ENCODE measurements around the gene PMVK. TPM values are rescaled to one million over a fixed set of nuclear protein-coding genes. Genes with fewer than 3 reads are reported as not detected.
"Not testable (repeated sequence)": the region's sequence is repeated elsewhere in the genome, so short reads cannot be mapped to it uniquely, and the experiment has no call there.

The PMVK gene
- total RNA-seq, 1 donor from 2014 or later, result 20.6 TPM

GRCh38 chr1:154978360-154978759, 41.8 kb upstream of the PMVK start:
- no peak for DNase-seq (ENCODE audit: extremely low spot score in 2 of 2)
- intact Hi-C loops (cut with DNase I), result no loop called here
- no peak overlapping the region for H3K27ac ChIP-seq
- TF ChIP-seq POLR2AphosphoS5 (IDR thresholded peaks at IDR 0.05; ENCODE audit: insufficient read depth in 1 of 2, low read depth in 1 of 2) (no peak), POLR2A (IDR thresholded peaks at IDR 0.05) (no peak)
- TF ChIP-seq, protein P1, sequence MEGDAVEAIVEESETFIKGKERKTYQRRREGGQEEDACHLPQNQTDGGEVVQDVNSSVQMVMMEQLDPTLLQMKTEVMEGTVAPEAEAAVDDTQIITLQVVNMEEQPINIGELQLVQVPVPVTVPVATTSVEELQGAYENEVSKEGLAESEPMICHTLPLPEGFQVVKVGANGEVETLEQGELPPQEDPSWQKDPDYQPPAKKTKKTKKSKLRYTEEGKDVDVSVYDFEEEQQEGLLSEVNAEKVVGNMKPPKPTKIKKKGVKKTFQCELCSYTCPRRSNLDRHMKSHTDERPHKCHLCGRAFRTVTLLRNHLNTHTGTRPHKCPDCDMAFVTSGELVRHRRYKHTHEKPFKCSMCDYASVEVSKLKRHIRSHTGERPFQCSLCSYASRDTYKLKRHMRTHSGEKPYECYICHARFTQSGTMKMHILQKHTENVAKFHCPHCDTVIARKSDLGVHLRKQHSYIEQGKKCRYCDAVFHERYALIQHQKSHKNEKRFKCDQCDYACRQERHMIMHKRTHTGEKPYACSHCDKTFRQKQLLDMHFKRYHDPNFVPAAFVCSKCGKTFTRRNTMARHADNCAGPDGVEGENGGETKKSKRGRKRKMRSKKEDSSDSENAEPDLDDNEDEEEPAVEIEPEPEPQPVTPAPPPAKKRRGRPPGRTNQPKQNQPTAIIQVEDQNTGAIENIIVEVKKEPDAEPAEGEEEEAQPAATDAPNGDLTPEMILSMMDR (IDR thresholded peaks at IDR 0.05), result no peak
- no peaks in the 10 kb centered on the region for H3K27me3 ChIP-seq
- H3K9me3 ChIP-seq, result no peaks in the 10 kb centered on the region
- peaks cover 10% of the 10 kb centered on the region for H3K4me1 ChIP-seq
- no peak overlapping the region for H3K4me3 ChIP-seq
- no peaks in the 10 kb centered on the region for H3K36me3 ChIP-seq

DNA sequence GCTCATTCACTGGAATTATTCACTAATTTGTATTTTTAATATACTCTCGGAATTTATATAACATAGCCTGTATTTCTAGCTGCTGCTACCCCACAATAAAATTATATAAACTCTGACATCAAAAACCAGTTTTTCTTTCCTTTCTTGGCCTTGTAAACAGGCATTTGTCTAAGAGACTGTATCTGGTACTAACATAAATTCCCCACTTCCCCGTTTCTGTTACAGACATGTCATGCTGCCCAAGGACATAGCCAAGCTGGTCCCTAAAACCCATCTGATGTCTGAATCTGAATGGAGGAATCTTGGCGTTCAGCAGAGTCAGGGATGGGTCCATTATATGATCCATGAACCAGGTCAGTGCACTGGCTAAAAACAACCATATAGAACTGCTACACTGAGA, 41.2 kb upstream of the PMVK start:
- peaks cover 16% of the 10 kb centered on the region for H3K4me1 ChIP-seq
- DNase-seq (ENCODE audit: extremely low spot score in 2 of 2); intact Hi-C loops (cut with DNase I); H3K27ac ChIP-seq; H3K36me3 ChIP-seq; H3K4me3 ChIP-seq; H3K27me3 ChIP-seq; H3K9me3 ChIP-seq: not testable (repeated sequence)

DNA sequence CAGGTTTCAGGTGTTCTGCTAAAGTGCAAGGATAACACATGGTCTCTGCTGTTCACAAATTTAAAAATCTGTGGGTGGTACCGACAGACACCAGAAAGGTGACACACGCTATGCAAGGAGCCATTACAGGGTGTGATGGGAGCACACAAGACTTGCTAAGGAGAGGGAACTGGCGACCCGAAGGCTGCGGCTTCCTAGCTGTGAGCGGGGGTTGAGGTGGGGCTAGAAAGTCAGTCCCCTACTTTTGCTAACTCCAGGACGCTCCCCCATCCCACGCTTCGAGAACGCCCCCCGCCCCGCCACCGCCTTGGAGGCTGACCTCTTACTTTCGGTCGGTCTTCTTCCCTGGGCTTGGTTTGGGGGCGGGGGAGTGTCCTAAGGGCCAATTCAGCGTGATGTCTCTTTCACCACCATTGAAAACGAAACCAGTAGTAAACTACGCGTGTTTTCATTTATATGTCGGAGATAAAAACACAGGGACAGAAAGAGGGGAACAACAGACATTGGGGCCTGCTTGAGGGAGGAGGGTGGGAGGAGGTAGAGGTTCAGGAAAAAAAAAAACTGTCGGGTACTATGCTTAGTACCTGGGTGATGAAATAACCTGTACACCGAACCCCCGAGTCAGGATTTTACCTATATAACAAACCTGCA, 39.0 kb upstream of the PMVK start:
- TF ChIP-seq POLR2A (IDR thresholded peaks at IDR 0.05), result no peak
- TF ChIP-seq, protein P1 (IDR thresholded peaks at IDR 0.05), result no peak
- no peak for TF ChIP-seq POLR2AphosphoS5 (IDR thresholded peaks at IDR 0.05; ENCODE audit: insufficient read depth in 1 of 2, low read depth in 1 of 2)
- intact Hi-C loops (cut with DNase I), result no loop called here
- Histone ChIP-seq H3K4me3 (peak overlapping the region; percentile 66 to 72), H3K9me3 (no peaks in the 10 kb centered on the region), H3K27ac (peak overlapping the region; percentile 99), H3K4me1 (peaks cover 29% of the 10 kb centered on the region), H3K36me3 (no peaks in the 10 kb centered on the region), H3K27me3 (no peaks in the 10 kb centered on the region)
- no peak for DNase-seq (ENCODE audit: extremely low spot score in 2 of 2)

GRCh38 chr1:154974808-154975408, 38.4 kb upstream of the PMVK start:
- H3K4me1 ChIP-seq, result peaks cover 35% of the 10 kb centered on the region
- no peaks in the 10 kb centered on the region for H3K9me3 ChIP-seq
- no peak for DNase-seq (ENCODE audit: extremely low spot score in 2 of 2)
- peak overlapping the region; percentile 66 to 72 for H3K4me3 ChIP-seq
- intact Hi-C loops (cut with DNase I), result no loop called here
- no peaks in the 10 kb centered on the region for H3K27me3 ChIP-seq
- peak overlapping the region; percentile 99 for H3K27ac ChIP-seq
- H3K36me3 ChIP-seq, result no peaks in the 10 kb centered on the region
- TF ChIP-seq POLR2AphosphoS5 (IDR thresholded peaks at IDR 0.05; ENCODE audit: insufficient read depth in 1 of 2, low read depth in 1 of 2) (peak; percentile 75 to 87), POLR2A (IDR thresholded peaks at IDR 0.05) (peak in 1 of 2 donors; percentile 74)
- TF ChIP-seq, protein P1 (IDR thresholded peaks at IDR 0.05), result no peak

DNA sequence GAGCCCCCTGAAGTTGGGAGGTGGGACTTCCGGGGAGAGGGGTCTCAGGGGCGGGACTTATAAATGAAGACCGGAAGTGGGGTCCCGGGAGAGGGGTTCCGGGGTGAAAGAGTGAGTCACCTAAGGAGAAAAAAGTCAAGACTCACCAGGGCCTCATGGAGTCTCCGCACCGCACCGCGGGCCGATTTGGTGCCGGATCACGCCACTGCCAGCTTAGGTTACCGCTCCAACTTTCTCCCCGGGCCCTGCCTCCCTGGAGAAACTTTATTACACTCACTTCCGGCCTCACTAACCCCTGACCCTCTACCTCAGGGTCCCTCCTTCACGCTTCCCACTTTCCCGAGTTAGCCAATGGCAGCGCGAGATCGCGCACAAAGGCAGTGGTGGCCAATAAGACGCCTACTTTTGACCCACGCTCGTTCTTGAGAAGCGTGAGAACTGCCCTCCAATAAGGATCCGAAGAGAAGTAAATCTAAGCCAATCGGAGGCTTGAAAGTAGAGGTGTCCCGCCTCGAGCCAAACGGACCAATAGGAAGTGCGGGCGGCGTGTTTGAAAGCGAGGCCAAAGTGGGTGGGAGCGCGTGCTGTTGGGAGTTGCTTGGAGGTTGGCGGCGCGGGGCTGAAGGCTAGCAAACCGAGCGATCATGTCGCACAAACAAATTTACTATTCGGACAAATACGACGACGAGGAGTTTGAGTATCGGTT, 37.7 kb upstream of the PMVK start, which contains the start of gene CKS1B:
CKS1B (plus strand) TSS at position 580 of the 706 bp plus-strand sequence; CDS start at position 645, 65 bp downstream.
- Histone ChIP-seq H3K4me1 (peaks cover 41% of the 10 kb centered on the region), H3K27me3 (no peaks in the 10 kb centered on the region), H3K27ac (peak within 1 kb of the TSS; percentile 99), H3K9me3 (no peaks in the 10 kb centered on the region), H3K4me3 (peak within 1 kb of the TSS; percentile 66 to 72), H3K36me3 (no peaks in the 10 kb centered on the region)
- intact Hi-C loops (cut with DNase I), result no loop called here
- DNase-seq (ENCODE audit: extremely low spot score in 2 of 2), result peak in 1 of 2 donors; percentile 100
- TF ChIP-seq POLR2AphosphoS5 (IDR thresholded peaks at IDR 0.05; ENCODE audit: insufficient read depth in 1 of 2, low read depth in 1 of 2), result peak in 1 of 2 donors; percentile 97
- TF ChIP-seq POLR2A (IDR thresholded peaks at IDR 0.05), result peak in 1 of 2 donors; percentile 56
- TF ChIP-seq, protein P1 (IDR thresholded peaks at IDR 0.05), result no peak
